Measurements from ENCODE around the gene RYR2. TPM values are rescaled to one million over a fixed set of nuclear protein-coding genes. Genes with fewer than 3 reads are reported as not detected.

The RYR2 gene
- total RNA-seq, 2 donors from 2014 or later, result 59.0 to 75.9 TPM

GRCh38 chr1:237791592-237791991, 749.6 kb downstream of the RYR2 start:
- no peak for ATAC-seq (ENCODE audit: insufficient number of reproducible peaks, low FRiP score, low read depth)
- H3K4me3 ChIP-seq, result no peak overlapping the region

GRCh38 chr1:237792149-237792548, 750.2 kb downstream of the RYR2 start:
- Histone ChIP-seq H3K27me3 (replicated peaks; ENCODE audit: insufficient read depth) (no peaks in the 10 kb centered on the region), H3K4me3 (no peak overlapping the region), H3K36me3 (peaks cover 16% of the 10 kb centered on the region), H3K27ac (no peak overlapping the region), H3K4me1 (ENCODE audit: control insufficient read depth in 1 of 2, low read depth in 2 of 2) (no peaks in the 10 kb centered on the region), H3K9me3 (no peaks in the 10 kb centered on the region)
- ATAC-seq (ENCODE audit: insufficient number of reproducible peaks, low FRiP score, low read depth) (no peak), DNase-seq (ENCODE audit: low spot score) (no peak)
- no peak for TF ChIP-seq CTCF (IDR thresholded peaks at IDR 0.05)

More at GRCh38 chr1:237791592-237791991, 749.6 kb downstream of the RYR2 start:
- Histone ChIP-seq H3K4me1 (ENCODE audit: control insufficient read depth in 1 of 2, low read depth in 2 of 2) (no peaks in the 10 kb centered on the region), H3K27ac (no peak overlapping the region), H3K27me3 (replicated peaks; ENCODE audit: insufficient read depth) (no peaks in the 10 kb centered on the region), H3K9me3 (no peaks in the 10 kb centered on the region), H3K36me3 (peaks cover 16% of the 10 kb centered on the region)
- no peak for DNase-seq (ENCODE audit: low spot score)
- no peak for TF ChIP-seq CTCF (IDR thresholded peaks at IDR 0.05)

GRCh38 chr1:237792726-237793125, 750.7 kb downstream of the RYR2 start:
- Histone ChIP-seq H3K9me3 (no peaks in the 10 kb centered on the region), H3K27me3 (replicated peaks; ENCODE audit: insufficient read depth) (no peaks in the 10 kb centered on the region), H3K4me1 (ENCODE audit: control insufficient read depth in 1 of 2, low read depth in 2 of 2) (no peaks in the 10 kb centered on the region), H3K27ac (no peak overlapping the region), H3K4me3 (no peak overlapping the region), H3K36me3 (peaks cover 16% of the 10 kb centered on the region)
- ATAC-seq (ENCODE audit: insufficient number of reproducible peaks, low FRiP score, low read depth) (no peak), DNase-seq (ENCODE audit: low spot score) (no peak)
- TF ChIP-seq CTCF (IDR thresholded peaks at IDR 0.05), result no peak

- no peak overlapping the region for H3K4me3 ChIP-seq
- TF ChIP-seq CTCF (IDR thresholded peaks at IDR 0.05), result no peak
- ATAC-seq (ENCODE audit: insufficient number of reproducible peaks, low FRiP score, low read depth) (no peak), DNase-seq (ENCODE audit: low spot score) (no peak)
- no peak overlapping the region for H3K27ac ChIP-seq
- no peaks in the 10 kb centered on the region for H3K9me3 ChIP-seq
- peaks cover 18% of the 10 kb centered on the region for H3K36me3 ChIP-seq
- H3K27me3 ChIP-seq (replicated peaks; ENCODE audit: insufficient read depth), result no peaks in the 10 kb centered on the region
- no peaks in the 10 kb centered on the region for H3K4me1 ChIP-seq (ENCODE audit: control insufficient read depth in 1 of 2, low read depth in 2 of 2)
Measured at GRCh38 chr1:237794071-237794470, 752.1 kb downstream of the RYR2 start.

- no peak overlapping the region for H3K4me3 ChIP-seq
Measured at GRCh38 chr1:237795558-237795957, 753.6 kb downstream of the RYR2 start.

More at GRCh38 chr1:237795558-237795957, 753.6 kb downstream of the RYR2 start:
- no peak for ATAC-seq (ENCODE audit: insufficient number of reproducible peaks, low FRiP score, low read depth)
- Histone ChIP-seq H3K36me3 (peaks cover 8% of the 10 kb centered on the region), H3K27ac (no peak overlapping the region), H3K4me1 (ENCODE audit: control insufficient read depth in 1 of 2, low read depth in 2 of 2) (no peaks in the 10 kb centered on the region), H3K9me3 (no peaks in the 10 kb centered on the region), H3K27me3 (replicated peaks; ENCODE audit: insufficient read depth) (no peaks in the 10 kb centered on the region)
- no peak for TF ChIP-seq CTCF (IDR thresholded peaks at IDR 0.05)
- DNase-seq (ENCODE audit: low spot score), result no peak
